BLaER1 (cell line): ENCODE results near the gene CNOT10.

ENCODE experiments used
- H3K27ac ChIP-seq: shearing (Covaris generic); formaldehyde crosslinking; 2 replicates; pipeline ENCODE4 v1.8.1; 2022
- H3K27me3 ChIP-seq: shearing (Covaris generic); formaldehyde crosslinking; 2 replicates; pipeline ENCODE4 v1.8.1; 2022
- H3K36me3 ChIP-seq: shearing (Covaris generic); formaldehyde crosslinking; 2 replicates; pipeline ENCODE4 v1.8.1; 2022
- H3K4me1 ChIP-seq: shearing (Covaris generic); formaldehyde crosslinking; 2 replicates; pipeline ENCODE4 v1.8.1; 2022
- H3K4me2 ChIP-seq: shearing (Covaris generic); formaldehyde crosslinking; 2 replicates; pipeline ENCODE4 v1.8.1; 2022
- H3K4me3 ChIP-seq: shearing (Covaris generic); formaldehyde crosslinking; 2 replicates; pipeline ENCODE4 v1.8.1; 2022
- H3K9ac ChIP-seq: shearing (Covaris generic); formaldehyde crosslinking; 2 replicates; pipeline ENCODE4 v1.8.1; 2022
- H3K9me3 ChIP-seq: shearing (Covaris generic); formaldehyde crosslinking; 2 replicates; pipeline ENCODE4 v1.8.1; 2022
- H4K20me1 ChIP-seq: shearing (Covaris generic); formaldehyde crosslinking; 2 replicates; pipeline ENCODE4 v1.8.1; 2022
- Cebpa-rat ChIP-seq: shearing (Covaris generic); IDR thresholded peaks from 2 replicates; pipeline ENCODE4 v1.8.1; 2022

Gene CNOT10

GRCh38 chr3:32820971-32821685 is 136.1 kb downstream of the CNOT10 start:
- peaks cover 18% of the 10 kb centered on the region for H3K36me3 ChIP-seq
- no peak overlapping the region for H3K9ac ChIP-seq
- peaks cover 43% of the 10 kb centered on the region for H3K27me3 ChIP-seq
- peaks cover 40% of the 10 kb centered on the region for H3K9me3 ChIP-seq
- H3K4me3 ChIP-seq, result no peak overlapping the region
- TF ChIP-seq Cebpa-rat, result no peak
- peaks cover 19% of the 10 kb centered on the region for H3K4me1 ChIP-seq
- H4K20me1 ChIP-seq, result peaks cover 10% of the 10 kb centered on the region
- H3K27ac ChIP-seq, result no peak overlapping the region
- no peak overlapping the region for H3K4me2 ChIP-seq

- H3K4me3 ChIP-seq, result no peak overlapping the region
- peaks cover 40% of the 10 kb centered on the region for H3K9me3 ChIP-seq
- H3K27ac ChIP-seq, result no peak overlapping the region
- peaks cover 10% of the 10 kb centered on the region for H4K20me1 ChIP-seq
- no peak overlapping the region for H3K4me2 ChIP-seq
- H3K36me3 ChIP-seq, result peaks cover 18% of the 10 kb centered on the region
- no peak for TF ChIP-seq Cebpa-rat
- peaks cover 19% of the 10 kb centered on the region for H3K4me1 ChIP-seq
- peaks cover 38% of the 10 kb centered on the region for H3K27me3 ChIP-seq
- no peak overlapping the region for H3K9ac ChIP-seq
Observed at GRCh38 chr3:32821686-32822296, 136.8 kb downstream of the CNOT10 start.

GRCh38 chr3:32822609-32823498 is 137.9 kb downstream of the CNOT10 start:
- no peak overlapping the region for H3K9ac ChIP-seq
- H3K4me3 ChIP-seq, result no peak overlapping the region
- H3K9me3 ChIP-seq, result peaks cover 36% of the 10 kb centered on the region
- H3K27ac ChIP-seq, result no peak overlapping the region
- H4K20me1 ChIP-seq, result 0 out of 2 replicates have a peak, but pooled peaks cover under 1% of the 10 kb centered on the region
- H3K4me2 ChIP-seq, result no peak overlapping the region
- peaks cover 9% of the 10 kb centered on the region for H3K4me1 ChIP-seq
- H3K27me3 ChIP-seq, result peaks cover 27% of the 10 kb centered on the region
- H3K36me3 ChIP-seq, result peaks cover 18% of the 10 kb centered on the region
- TF ChIP-seq Cebpa-rat, result no peak
